GM12874 (cell line): Measurements from ENCODE around the gene CDHR5.

ENCODE experiments used
- TF ChIP-seq, protein P1 (sequence below): IDR thresholded peaks from 2 replicates; pipeline ENCODE4 v1.5.1; 2011; ENCODE audit warnings: low read depth, mild to moderate bottlenecking, control low read depth, low read length, moderate library complexity; ENCODE audit not compliant: insufficient read depth

CDHR5 gene

DNA sequence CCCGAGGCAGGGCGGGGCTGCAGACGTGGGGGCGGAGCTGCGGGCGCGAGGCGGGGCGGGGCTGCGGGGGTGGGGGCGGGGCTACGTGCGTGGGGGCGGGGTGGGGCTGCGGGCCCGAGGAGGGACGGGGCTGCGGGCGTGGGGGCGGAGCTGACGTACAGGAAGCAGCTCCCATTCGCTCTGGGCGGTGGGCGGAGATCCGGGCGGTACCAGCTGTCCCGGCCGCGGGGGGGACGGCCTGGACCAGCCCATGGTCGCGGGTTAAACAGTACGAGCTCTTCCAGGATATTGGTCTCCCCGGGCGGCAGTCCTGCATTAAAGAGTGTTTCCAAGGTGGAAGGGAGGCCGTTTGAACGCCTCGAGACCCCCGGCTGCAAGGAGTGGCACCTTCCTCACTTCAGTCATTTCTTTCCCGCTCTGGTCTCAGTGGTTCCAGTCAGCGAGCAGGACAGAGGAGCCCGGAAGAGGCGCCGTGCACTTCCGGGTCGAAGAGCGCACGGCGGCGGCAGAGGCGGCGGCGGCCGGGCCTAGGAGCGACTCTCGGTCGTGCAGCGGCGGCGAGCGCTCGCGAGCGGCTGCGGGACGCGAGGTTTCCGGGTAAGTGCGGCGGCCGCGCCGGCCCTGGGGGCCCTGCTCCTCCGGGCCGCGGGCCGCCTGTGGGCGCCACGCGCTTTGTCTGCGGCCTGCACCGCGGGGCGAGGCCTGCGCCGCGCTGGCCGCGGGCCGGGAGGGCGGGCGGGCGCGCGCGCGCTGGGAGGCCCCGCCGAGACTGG, 48.6 kb downstream of the CDHR5 start, which contains the start of gene PHRF1:
TSS of gene PHRF1 (plus strand) at position 475 of the 773 bp plus-strand sequence. CDS start 5,043 bp downstream, outside the sequence.
- TF ChIP-seq, protein P1, sequence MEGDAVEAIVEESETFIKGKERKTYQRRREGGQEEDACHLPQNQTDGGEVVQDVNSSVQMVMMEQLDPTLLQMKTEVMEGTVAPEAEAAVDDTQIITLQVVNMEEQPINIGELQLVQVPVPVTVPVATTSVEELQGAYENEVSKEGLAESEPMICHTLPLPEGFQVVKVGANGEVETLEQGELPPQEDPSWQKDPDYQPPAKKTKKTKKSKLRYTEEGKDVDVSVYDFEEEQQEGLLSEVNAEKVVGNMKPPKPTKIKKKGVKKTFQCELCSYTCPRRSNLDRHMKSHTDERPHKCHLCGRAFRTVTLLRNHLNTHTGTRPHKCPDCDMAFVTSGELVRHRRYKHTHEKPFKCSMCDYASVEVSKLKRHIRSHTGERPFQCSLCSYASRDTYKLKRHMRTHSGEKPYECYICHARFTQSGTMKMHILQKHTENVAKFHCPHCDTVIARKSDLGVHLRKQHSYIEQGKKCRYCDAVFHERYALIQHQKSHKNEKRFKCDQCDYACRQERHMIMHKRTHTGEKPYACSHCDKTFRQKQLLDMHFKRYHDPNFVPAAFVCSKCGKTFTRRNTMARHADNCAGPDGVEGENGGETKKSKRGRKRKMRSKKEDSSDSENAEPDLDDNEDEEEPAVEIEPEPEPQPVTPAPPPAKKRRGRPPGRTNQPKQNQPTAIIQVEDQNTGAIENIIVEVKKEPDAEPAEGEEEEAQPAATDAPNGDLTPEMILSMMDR: no peak

DNA sequence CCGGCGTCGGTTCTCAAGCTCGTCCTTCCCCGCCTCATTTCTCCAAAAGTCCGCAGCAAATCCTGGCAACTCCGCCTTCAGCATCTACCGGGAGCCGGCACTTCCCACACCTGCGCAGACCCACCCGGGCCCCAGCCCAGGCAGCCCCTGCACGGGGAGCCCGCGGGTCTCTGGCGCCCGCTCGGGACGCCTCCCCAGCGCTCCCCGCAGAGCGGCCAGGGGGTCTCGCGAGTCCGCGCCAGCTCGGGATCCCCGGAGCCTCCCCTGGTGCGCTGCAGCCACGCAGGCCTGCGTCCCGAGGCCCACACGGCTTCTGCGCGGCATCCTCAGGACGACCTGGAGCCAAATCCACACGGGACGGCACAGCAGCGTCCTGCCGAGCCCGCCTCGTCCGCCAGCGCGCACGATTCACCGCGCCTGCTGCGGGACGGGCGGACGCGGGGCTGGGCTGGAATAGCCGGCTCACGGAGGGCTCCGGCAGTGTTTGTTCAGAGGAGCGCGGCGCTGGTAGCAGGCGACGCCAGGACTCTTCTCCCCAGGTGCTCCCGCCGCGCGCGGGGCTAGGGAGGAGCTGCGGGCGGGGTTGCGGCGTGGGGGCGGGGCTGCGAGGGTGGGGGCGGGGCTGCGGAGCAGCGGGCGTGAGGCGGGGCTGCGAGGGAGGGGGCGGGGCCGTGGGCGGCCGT, 49.3 kb downstream of the CDHR5 start:
- TF ChIP-seq, protein P1: no peak

DNA sequence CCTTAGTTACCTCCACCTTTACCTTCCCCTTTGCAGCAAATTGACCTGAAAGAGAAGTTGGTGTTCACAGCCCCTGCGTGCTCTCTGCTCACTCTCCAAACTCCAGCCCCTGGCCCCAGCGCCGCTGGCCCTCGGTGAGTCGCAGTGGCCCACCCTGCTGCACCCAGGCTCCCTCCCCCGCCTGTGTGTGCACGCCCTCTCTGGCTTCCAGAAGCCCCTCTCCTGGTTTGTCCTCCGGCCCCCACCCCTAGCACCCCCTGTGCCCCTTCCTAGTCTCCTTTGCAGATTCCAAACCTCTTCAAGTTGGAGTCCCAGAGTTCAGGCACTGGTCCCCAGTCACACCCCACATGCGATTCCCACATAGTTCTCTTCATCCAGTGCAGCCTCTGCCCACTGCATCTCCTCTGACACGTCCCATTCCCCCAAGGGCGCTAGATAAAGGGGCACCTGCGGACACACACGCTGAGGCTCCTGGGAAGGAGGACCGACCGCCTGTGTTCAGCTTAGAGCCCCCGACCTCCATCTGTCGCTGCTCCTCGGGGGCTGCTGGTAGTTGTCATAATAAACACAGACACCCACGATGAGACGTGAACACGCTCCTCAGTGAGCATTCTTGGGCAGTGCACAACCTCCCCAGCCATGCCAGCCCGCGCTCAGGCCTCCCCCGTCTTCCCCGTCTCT, 50.0 kb downstream of the CDHR5 start:
- TF ChIP-seq, protein P1: no peak

DNA sequence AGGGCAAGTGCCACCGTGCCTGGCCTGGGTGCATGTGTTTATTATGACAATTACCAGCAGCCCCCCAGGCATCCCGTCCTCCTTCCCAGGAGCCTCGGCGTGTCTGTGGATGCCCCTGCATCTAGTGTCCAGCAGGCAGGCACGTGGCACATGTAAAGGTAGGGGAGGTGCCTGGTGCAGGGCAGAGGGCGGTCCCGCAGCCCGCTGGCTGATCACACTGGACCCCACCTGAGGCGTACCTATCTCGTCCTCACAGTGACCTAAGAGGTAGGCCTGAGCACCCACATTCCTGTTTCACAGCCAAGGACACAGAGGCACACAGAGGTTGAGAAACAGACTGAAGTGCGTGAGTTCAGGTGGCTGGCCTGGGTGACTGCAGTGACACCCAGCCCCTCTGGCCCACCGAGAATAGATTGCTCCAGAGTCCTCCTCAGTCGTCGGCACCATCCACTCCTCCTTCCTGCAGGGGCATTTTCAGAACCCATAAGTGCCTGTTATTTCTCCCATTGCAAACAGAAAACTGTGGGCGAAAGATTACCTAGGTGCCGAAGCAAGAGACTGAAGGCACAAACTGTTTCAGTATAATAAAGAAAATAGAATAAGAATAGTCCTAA, 51.5 kb downstream of the CDHR5 start:
- TF ChIP-seq, protein P1: no peak

DNA sequence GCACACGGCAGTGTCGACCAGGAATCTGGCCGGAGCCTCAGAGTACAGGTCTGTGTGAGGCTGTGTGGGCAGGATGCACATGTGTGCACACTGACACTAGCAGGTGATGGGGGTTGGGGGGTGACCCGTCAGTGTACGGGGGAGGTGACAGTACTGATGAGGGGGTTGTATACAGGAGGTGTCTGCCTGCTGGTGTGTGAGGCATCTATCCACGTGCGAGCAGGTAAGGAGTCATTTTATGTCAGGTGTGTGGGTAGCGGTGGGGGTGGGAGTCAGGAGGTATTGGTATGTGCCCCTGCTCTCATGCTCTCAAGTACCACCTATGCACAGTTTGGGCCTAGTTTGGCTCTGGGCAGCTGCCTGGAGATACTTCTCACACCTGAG, 53.0 kb downstream of the CDHR5 start:
- TF ChIP-seq, protein P1: no peak

DNA sequence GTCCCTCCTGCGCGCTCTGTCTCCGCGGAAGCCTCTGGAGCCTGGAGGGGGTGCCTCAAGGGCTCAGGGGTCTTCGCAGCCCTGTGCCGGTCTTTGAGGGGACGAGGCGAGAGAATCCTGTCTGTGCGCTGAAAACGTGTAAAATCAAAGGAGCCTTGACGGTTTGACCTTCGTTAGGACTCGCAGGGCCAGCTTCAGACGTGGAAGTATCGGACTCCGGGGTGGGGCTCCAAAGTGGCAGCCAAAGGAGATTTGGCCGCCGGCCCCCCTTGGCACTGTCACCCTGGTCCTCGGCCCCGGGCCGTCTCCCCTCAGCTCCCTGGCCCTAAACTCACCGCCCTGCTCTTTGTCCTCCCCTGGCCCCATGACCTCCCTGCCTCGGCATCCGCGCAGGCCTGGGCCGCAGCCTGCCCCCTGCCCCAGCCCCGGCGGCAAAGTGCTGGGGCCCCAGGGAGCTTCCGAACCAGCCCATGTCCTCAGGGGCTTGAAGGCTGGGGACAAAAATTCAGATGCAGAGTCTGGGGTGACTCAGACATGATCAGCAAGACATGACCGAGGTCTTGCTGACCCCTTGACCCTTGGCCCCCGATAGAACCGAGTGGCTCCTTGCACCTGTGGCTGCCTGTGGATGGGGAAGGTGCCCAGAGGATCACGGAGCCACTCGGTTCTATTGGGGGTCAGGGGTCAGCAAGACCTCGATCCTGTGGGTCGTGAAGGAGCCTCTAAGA, 55.4 kb downstream of the CDHR5 start:
- TF ChIP-seq, protein P1: no peak
